Activated CD8-positive, alpha-beta memory T cell treated with anti-CD3 and anti-CD28 coated beads for 36 hours (primary cell): ENCODE data around the gene GUF1. TPM values are rescaled to one million over a fixed set of nuclear protein-coding genes. Genes with fewer than 3 reads are reported as not detected.

ENCODE experiments used
- total RNA-seq, 2 experiments: library from RNA; stranded (reverse); gene quantifications; one replicate each; pipeline ENCODE4 v1.2.3, GENCODE V29; 2021

GUF1 gene
- total RNA-seq, 2 experiments from 2014 or later = 48.5 to 48.6 TPM

Other genes starting within 250 kb of the GUF1 start
- gene KCTD8, start 229.6 kb upstream of the GUF1 start, total RNA-seq = not detected
- gene YIPF7, start 26.8 kb upstream of the GUF1 start, total RNA-seq = not detected
- gene GNPDA2, start 48.1 kb downstream of the GUF1 start, total RNA-seq = 10 to 100 TPM; 19.7 to 20.5 TPM